Right atrium auricular region (tissue), 2 donors: ENCODE data around the gene TUBA4B. TPM values are rescaled to one million over a fixed set of nuclear protein-coding genes. Genes with fewer than 3 reads are reported as not detected.

ENCODE experiments used
- DNase-seq: peaks from one replicate; pipeline ENCODE4 v3.0.0-alpha.2; 2019; ENCODE audit warnings: low spot score
- H3K27ac ChIP-seq, 2 donors: fragments of 200-600 bp; sonication (generic); 1 replicate in 1 of 2; 2 replicates in 1 of 2; pipeline ENCODE4 v1.5.1; 2016 to 2019
- H3K27me3 ChIP-seq, 2 donors: fragments of 200-600 bp; sonication (generic); one replicate each; pipeline versions ENCODE4 v1.5.1 to v1.6.0; 2017 to 2019
- H3K36me3 ChIP-seq: fragments of 200-600 bp; sonication (generic); one replicate; pipeline ENCODE4 v1.5.1; 2016
- H3K4me1 ChIP-seq, 2 donors: fragments of 200-600 bp; sonication (generic); one replicate each; pipeline versions ENCODE4 v1.5.1 to v1.6.0; 2017 to 2019
- H3K4me3 ChIP-seq, 2 donors: fragments of 200-600 bp; sonication (generic); 1 replicate in 1 of 2; 2 replicates in 1 of 2; pipeline ENCODE4 v1.5.1; 2017 to 2019; ENCODE audit warnings: mild to moderate bottlenecking in 1 of 2, moderate library complexity in 1 of 2
- H3K9me3 ChIP-seq, 2 donors: fragments of 200-600 bp; sonication (generic); one replicate each; pipeline ENCODE4 v1.5.1; 2019
- total RNA-seq, 2 donors: library from RNA; depleted of rRNA; stranded (reverse); fragments of >200 nt; gene quantifications; one replicate each; pipeline ENCODE4 v1.1.0, GENCODE V29; 2016
- TF ChIP-seq, protein P1 (sequence below), 2 donors: fragments of 200-600 bp; sonication (generic); IDR thresholded peaks; one replicate each; pipeline ENCODE4 v1.5.1; 2019; ENCODE audit warnings: antibody characterized with exemption in 2 of 2

The TUBA4B gene
- total RNA-seq, 2 donors from 2014 or later, result not detected

DNA sequence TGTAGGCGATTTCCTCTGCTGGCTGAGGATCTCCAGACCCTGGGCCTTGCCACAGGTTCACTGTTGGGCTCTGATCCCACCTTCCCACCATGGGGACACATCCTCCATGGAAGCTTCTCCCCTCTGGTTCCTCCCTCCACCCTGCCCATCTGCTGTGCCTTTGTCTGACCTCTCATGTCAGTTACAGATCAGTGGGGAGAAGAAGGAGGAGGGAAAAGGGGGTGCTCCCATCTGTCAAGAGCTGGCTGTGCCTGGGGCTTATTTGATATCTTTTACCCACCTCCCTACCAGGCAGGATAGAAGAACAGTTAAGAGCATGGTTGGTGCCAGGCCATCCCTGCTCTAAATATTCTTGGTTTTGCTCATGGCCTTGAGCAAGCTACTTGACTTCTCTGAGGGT lies 13.8 kb downstream of the TUBA4B start:
- Histone ChIP-seq H3K27ac (no peak overlapping the region), H3K27me3 (no peaks in the 10 kb centered on the region), H3K36me3 (no peaks in the 10 kb centered on the region), H3K9me3 (no peaks in the 10 kb centered on the region), H3K4me3 (no peak overlapping the region), H3K4me1 (no peaks in the 10 kb centered on the region)
- DNase-seq, result no peak
- TF ChIP-seq, protein P1, sequence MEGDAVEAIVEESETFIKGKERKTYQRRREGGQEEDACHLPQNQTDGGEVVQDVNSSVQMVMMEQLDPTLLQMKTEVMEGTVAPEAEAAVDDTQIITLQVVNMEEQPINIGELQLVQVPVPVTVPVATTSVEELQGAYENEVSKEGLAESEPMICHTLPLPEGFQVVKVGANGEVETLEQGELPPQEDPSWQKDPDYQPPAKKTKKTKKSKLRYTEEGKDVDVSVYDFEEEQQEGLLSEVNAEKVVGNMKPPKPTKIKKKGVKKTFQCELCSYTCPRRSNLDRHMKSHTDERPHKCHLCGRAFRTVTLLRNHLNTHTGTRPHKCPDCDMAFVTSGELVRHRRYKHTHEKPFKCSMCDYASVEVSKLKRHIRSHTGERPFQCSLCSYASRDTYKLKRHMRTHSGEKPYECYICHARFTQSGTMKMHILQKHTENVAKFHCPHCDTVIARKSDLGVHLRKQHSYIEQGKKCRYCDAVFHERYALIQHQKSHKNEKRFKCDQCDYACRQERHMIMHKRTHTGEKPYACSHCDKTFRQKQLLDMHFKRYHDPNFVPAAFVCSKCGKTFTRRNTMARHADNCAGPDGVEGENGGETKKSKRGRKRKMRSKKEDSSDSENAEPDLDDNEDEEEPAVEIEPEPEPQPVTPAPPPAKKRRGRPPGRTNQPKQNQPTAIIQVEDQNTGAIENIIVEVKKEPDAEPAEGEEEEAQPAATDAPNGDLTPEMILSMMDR (IDR thresholded peaks at IDR 0.05), result no peak

DNA sequence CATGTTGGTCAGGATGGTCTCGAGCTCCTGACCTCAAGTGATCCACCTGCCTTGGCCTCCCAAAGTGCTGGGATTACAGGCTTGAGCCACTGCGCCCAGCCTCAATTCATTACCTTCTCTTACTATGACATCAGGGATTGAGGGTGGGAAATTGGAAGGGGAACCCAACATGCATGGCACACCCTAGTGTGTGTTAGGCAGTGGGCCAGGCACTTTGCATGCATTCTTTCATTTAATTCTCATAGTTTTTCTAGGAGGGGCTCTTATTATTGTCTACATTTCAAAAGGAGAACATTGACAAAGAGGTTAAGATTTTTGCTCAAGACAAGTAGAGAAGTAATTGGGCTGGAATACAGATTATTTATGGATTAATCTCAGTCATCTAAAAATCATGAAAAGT lies 15.3 kb downstream of the TUBA4B start:
- Histone ChIP-seq H3K4me3 (no peak overlapping the region), H3K36me3 (no peaks in the 10 kb centered on the region), H3K27me3 (no peaks in the 10 kb centered on the region), H3K4me1 (no peaks in the 10 kb centered on the region), H3K9me3 (no peaks in the 10 kb centered on the region), H3K27ac (no peak overlapping the region)
- TF ChIP-seq, protein P1 (IDR thresholded peaks at IDR 0.05), result no peak
- DNase-seq, result no peak

DNA sequence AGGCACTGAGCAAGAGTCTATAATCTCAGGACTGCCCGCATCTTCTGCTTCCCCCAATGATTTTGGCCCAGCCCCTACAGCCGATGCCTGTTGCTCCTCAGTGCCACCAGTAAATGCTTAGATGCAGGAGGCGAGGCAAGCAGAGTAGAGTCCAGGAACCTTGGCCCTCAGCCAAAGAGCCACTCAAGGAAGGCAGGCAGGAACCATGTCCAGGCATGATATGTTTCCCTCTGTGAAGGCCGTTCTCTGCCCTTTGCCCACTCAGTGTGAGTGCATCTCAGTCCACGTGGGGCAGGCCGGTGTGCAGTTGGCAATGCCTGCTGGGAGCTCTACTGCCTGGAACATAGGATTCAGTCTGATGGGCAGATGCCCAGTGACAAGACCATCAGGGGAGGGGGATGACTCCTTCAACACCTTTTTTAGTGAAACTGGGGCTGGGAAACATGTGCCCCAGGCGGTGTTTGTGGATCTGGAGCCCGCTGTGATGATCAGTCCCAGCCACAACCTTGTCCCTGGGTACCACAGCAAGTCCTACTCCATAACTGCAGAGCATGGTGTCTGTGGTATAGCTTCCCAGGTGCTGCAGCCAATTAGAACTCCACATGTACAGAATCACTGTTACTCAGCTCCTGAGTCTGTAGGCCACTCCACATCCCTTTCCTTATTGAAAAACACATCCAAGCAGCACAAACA lies 16.5 kb downstream of the TUBA4B start:
- Histone ChIP-seq H3K4me3 (no peak overlapping the region), H3K27ac (no peak overlapping the region), H3K4me1 (peaks cover 0 to 7% of the 10 kb centered on the region in 2 donors), H3K36me3 (no peaks in the 10 kb centered on the region), H3K9me3 (no peaks in the 10 kb centered on the region), H3K27me3 (no peaks in the 10 kb centered on the region)
- DNase-seq, result no peak
- TF ChIP-seq, protein P1 (IDR thresholded peaks at IDR 0.05), result no peak

DNA sequence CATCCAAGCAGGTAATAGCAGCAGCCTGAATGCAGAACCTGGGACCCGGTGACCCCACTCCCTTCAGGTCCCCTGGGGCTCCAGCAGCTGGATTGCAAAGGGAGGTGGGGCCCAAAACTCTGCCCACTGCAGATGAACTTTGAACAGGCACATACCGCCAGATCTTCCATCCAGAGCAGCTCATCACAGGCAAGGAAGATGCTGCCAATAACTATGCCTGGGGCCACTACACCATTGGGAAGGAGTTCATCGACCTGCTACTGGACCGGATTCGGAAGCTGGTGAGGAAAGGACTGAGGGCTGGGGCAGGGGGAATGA lies 17.0 kb downstream of the TUBA4B start:
- no peaks in the 10 kb centered on the region for H3K27me3 ChIP-seq
- H3K9me3 ChIP-seq, result no peaks in the 10 kb centered on the region
- no peak for DNase-seq
- no peak overlapping the region for H3K27ac ChIP-seq
- H3K4me1 ChIP-seq, result peaks cover 0 to 8% of the 10 kb centered on the region in 2 donors
- no peak overlapping the region for H3K4me3 ChIP-seq
- TF ChIP-seq, protein P1 (IDR thresholded peaks at IDR 0.05), result no peak
- no peaks in the 10 kb centered on the region for H3K36me3 ChIP-seq

GRCh38 chr2:219271021-219271420 lies 18.0 kb downstream of the TUBA4B start:
- Histone ChIP-seq H3K27ac (no peak overlapping the region), H3K36me3 (no peaks in the 10 kb centered on the region), H3K9me3 (no peaks in the 10 kb centered on the region), H3K27me3 (no peaks in the 10 kb centered on the region), H3K4me3 (no peak overlapping the region), H3K4me1 (peaks cover 0 to 8% of the 10 kb centered on the region in 2 donors)
- TF ChIP-seq, protein P1 (IDR thresholded peaks at IDR 0.05), result no peak
- DNase-seq, result no peak

DNA sequence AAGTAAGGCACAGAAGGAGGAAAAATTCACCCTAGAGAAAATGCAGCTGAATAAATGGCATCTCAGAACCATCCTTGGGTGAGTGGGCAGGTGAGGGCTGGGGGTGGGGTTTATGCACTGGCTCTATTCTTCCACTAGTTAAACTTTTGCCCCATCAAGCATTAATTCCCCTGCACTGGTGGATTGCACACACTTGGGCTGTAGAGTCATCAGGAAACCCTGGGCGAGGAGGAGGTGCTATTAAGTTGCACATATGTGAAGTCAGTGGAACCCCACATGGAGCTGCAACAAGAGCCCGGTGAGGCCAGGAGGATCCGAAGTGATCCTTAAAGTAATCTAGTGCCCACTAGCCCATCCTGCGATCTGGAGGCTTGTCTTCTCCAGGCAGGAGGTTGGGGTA lies 19.3 kb downstream of the TUBA4B start:
- DNase-seq, result no peak
- peaks cover 0 to 9% of the 10 kb centered on the region in 2 donors for H3K4me1 ChIP-seq
- no peaks in the 10 kb centered on the region for H3K36me3 ChIP-seq
- no peaks in the 10 kb centered on the region for H3K9me3 ChIP-seq
- H3K27ac ChIP-seq, result no peak overlapping the region
- TF ChIP-seq, protein P1 (IDR thresholded peaks at IDR 0.05), result no peak
- no peaks in the 10 kb centered on the region for H3K27me3 ChIP-seq
- no peak overlapping the region for H3K4me3 ChIP-seq
